HG03025 (cell line): ENCODE measurements around the gene NELFCD.
A peak's percentile ranks its signal among the peaks of the same experiment; 100 is the strongest.
"Not testable (repeated sequence)": the region's sequence is repeated elsewhere in the genome, so short reads cannot be mapped to it uniquely, and the experiment has no call there.

ENCODE experiments used
- ATAC-seq: cut with Tn5 transposase; IDR thresholded peaks from one replicate; pipeline ENCODE4 v1.9.1; 2021; ENCODE audit warnings: mild to moderate bottlenecking, moderate library complexity; ENCODE audit not compliant: unreplicated experiment, low FRiP score

The NELFCD gene

GRCh38 chr20:59023616-59024015 is 42.6 kb downstream of the NELFCD start:
- no peak for ATAC-seq

DNA sequence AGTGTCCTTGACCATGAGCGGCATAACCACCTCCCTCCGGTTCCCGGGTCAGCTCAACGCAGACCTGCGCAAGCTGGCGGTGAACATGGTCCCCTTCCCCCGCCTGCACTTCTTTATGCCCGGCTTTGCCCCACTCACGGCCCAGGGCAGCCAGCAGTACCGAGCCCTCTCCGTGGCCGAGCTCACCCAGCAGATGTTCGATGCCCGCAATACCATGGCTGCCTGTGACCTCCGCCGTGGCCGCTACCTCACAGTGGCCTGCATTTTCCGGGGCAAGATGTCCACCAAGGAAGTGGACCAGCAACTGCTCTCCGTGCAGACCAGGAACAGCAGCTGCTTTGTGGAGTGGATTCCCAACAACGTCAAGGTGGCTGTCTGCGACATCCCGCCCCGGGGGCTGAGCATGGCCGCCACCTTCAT is 43.1 kb downstream of the NELFCD start:
- ATAC-seq, result no peak

GRCh38 chr20:59025086-59025485 is 44.0 kb downstream of the NELFCD start:
- no peak for ATAC-seq

GRCh38 chr20:59025511-59025910 is 44.5 kb downstream of the NELFCD start:
- ATAC-seq, result no peak

DNA sequence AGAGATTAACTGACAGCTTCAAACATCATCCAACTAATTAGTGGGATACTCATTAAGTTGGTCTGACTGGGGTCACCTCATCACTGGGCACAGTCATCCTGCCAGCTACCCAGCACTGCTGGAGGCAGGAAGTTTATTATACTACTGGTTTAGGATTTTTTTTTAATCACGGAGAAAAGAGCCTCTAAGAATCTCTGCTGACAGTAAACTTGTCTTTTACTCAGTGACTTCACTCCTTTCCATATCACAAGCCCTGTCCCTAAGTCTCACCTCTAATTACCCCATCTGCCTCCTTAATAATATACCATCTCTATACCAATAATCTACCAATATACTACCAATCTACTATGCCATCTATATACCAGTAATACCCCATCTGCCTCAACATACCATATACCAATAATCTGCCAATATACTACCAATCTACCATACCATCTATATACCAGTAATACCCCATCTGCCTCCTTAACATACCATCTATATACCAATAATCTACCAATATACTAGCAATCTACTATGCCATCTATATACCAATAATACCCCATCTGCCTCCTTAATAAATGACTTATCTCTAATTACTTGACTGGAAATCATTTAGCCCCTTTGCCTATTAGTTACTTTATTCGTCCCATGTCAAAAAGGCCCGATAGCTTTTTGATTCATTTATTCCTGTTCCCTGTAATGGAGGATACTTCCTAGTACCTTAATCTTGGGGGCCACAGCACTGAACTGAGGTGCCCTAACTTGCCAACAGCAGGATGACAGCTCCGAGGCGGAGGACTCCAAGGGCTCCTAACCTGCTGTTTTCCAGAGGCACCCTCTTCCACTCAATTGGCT is 46.1 kb downstream of the NELFCD start:
- no peak for ATAC-seq

GRCh38 chr20:59027741-59028320 is 46.8 kb downstream of the NELFCD start:
- no peak for ATAC-seq

- ATAC-seq, result no peak
These were observed 47.8 kb downstream of the NELFCD start for GRCh38 chr20:59028812-59029211.

DNA sequence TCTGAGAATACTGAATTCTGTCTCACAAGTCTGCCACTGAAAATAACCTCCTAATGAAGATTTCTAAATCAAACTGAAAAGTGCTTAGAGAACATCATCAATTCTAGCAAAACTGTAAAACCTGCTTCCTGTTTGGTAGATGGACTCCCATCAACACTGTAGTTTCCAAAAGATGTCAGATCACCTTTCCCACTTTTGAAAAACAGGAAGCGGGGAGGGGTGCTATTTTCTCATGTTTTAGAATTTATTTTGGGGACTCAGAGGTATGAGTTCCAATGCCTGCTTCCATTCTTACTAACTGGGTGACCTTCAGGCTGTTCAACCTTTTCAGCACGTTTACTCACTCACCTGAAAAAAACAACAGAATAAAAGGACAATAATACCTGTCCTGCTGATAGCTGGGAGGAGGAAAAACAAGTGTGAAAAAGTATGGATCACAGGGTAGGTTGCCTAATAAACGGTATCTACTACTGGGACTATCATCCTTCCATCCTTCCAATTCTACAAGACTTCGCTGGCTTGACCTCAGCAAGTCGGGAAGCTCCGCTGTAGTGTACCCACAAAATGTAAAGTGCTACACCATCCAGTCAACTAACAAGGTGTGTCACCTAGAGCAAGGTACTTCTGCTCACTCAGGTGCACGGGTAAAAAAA is 50.0 kb downstream of the NELFCD start:
- ATAC-seq, result no peak

GRCh38 chr20:59031564-59032022 is 50.5 kb downstream of the NELFCD start:
- ATAC-seq, result peak; percentile 1

DNA sequence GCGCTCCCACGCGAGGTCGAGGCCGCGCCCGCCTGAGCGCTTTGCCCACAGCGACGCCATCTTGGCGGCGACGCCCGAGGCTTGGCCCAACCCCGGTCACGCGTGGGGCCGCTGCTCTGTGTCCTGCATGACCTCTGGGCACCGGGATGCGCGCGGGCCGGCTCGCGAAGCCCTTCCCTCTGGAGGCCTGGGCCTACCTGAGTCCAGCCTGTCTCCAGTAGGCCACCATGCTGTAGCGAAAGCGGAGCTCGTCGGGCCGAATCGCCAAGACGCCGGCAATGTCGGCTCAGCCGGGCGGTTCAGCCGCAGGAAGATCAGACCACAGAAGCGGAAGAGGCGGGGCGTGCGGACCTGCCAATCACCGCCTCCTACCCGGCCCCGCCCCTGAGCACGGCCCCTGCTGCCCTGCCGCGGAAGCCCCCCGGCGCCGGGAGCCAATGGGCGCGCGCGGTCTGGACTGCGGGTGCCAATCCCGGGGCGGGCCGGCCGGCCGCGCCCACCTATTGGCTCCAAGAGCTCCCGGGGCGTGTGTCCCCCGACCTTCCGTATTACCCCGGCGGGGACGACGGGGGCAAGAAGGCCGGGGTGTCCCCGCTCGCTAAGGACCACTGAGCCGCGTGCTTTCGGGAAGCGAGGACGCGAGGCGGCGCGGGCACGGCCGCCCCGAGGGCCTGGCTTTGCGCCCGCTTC is 51.1 kb downstream of the NELFCD start, which contains the start of gene ATP5F1E:
Gene ATP5F1E, minus strand, starts transcription at position 313 of the 690 bp plus-strand sequence. Its CDS starts 84 bp downstream, at position 229.
- ATAC-seq, result peak; percentile 88

GRCh38 chr20:59032713-59033059 is 51.6 kb downstream of the NELFCD start:
- no peak for ATAC-seq

DNA sequence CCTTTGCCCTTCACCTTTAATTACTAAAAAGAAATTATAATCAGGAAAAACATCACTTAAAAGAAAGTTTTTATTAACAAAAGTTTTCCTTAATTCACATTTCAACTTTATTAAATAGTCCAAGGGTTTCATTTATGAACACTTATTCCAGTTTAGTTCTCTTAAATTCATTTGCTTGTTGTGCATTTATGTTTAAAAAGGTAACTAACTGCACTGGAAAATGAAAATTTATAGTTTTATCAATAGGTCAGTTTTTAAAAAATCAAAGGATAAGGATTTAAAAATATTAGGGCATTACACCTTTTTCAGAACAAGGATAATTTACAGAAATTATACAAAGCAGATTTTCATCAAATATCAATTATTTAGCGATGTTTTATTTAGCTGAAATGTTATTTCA is 52.0 kb downstream of the NELFCD start:
- ATAC-seq, result no peak

GRCh38 chr20:59033616-59034165 is 52.6 kb downstream of the NELFCD start:
- no peak for ATAC-seq

- no peak for ATAC-seq
These were observed 54.3 kb downstream of the NELFCD start for GRCh38 chr20:59035381-59035780.

DNA sequence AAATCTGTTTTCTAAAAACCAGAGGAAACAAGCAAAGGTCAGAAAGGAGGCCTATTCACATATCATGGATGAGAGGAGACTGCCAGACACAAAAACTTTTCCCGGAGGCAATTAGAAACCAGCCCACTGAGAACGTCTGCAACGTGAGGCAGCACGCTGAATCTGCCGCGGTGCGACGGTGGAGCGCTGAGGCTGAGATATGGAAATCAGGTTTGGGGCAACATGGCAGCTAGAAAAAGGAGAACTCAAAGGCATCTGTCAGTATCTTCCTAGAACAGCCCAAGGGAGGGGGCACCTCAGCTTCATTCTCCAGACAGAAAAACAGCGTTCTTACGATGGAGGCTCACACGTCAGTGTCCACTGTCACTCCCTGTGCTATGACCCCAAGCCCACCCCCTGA is 56.3 kb downstream of the NELFCD start:
- no peak for ATAC-seq

GRCh38 chr20:59039233-59039632 is 58.2 kb downstream of the NELFCD start:
- no peak for ATAC-seq

GRCh38 chr20:59040667-59041066 is 59.6 kb downstream of the NELFCD start:
- ATAC-seq, result no peak

DNA sequence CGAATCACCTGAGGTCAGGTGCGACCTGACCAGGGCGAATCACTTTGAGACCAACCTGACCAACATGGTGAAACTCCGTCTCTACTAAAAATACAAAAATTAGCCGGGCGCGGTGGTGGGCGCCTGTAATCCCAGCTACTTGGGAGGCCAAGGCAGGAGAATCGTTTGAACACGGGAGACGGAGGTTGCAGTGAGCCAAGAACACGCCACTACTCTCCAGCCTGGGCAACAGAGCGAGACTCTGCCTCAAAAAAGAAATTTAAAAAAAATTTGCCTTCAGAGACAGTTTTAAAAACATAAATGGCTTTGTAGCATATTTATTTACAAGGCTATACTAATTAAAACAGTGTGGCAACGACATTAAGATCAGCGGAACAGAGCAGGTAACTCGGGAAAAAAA is 60.4 kb downstream of the NELFCD start:
- ATAC-seq, result not testable (repeated sequence)

- ATAC-seq, result peak; percentile 29
These were observed 61.2 kb downstream of the NELFCD start, which contains the start of gene PRELID3B for GRCh38 chr20:59042151-59042795. TSS of gene PRELID3B (minus strand) at chr20:59042786. CDS start at chr20:59042730, 56 bp downstream.
